GM18499 (cell line): ENCODE data around the gene KCND2.
"Not testable (repeated sequence)": the region's sequence is repeated elsewhere in the genome, so short reads cannot be mapped to it uniquely, and the experiment has no call there.

ENCODE experiments used
- ATAC-seq: cut with Tn5 transposase; IDR thresholded peaks from one replicate; pipeline ENCODE4 v1.9.1; 2021; ENCODE audit warnings: moderate number of reproducible peaks; ENCODE audit not compliant: insufficient read depth, unreplicated experiment

KCND2 gene

GRCh38 chr7:120675076-120675475, 402.1 kb downstream of the KCND2 start:
- ATAC-seq: no peak

GRCh38 chr7:120677535-120677934, 404.6 kb downstream of the KCND2 start:
- ATAC-seq: no peak

- ATAC-seq: no peak
Measured at GRCh38 chr7:120680985-120681384, 408.0 kb downstream of the KCND2 start.

- no peak for ATAC-seq
Measured at GRCh38 chr7:120684463-120684862, 411.5 kb downstream of the KCND2 start.

- ATAC-seq: no peak
Measured at GRCh38 chr7:120691915-120692314, 418.9 kb downstream of the KCND2 start.

DNA sequence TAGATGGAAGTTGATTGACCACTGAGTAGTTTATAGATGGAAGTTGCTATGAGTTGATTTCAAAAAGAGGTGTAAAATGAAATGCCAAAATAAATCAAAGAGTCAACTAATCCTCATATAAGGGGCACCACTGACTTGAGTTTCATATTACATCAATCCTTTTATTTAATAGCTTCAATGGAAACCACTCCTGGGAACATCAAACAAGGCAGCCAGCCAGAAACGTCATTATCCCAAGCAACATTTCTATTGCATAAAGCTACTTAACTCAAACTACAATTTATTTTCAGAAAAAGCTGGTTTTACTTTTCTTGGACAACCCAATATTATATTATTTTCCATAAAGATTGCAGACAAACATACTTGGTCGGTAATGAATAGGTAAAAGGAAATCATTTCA, 422.9 kb downstream of the KCND2 start:
- no peak for ATAC-seq

DNA sequence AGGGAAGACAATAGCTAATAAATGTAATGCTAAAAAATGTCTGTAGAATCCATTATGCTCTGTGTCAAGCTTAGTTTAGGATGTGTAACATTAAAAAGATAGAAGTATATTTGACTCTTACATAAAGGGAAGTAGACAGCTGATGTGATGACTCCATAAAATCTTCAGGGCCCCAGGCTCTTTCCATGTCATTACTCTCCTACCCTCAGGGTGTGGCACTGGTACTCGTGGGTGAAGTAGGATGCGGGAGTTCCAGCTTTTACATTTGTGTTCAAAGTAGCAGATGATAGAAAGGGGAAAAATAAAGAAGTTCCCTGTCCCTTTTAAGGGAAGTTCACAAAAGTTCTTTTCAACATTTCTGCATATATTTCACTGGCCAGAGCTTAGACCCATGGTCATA, 427.8 kb downstream of the KCND2 start:
- ATAC-seq: no peak

- not testable (repeated sequence) for ATAC-seq
Measured at GRCh38 chr7:120702408-120702807, 429.4 kb downstream of the KCND2 start.

DNA sequence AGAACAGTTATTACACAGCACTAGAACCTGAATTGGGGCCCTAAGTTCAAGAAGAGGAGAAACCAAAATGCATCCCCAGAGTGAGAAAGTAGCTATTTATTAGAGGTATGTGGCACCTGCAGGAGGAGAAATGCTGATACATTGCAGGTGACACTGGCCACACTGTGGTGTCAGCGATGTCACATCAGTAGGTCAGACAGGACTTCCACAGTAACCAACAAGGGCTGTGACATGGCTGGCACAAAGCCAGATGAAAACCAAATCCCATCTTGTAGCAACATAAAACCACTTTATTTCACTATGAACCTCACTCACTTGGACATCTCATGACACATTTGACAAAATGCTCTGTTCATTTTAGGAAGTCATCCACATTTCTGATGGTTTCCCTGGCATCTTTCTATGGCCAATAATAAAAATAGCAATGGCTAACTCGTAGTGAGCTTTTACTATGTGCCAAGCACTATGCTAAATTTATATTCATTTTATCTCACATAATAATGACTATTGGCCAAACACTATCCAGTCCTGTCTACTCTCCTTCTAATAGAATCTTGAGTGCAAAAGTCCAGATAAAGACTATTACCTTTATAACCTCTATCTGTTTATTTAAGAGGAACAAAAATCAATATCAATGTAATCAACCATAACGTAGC, 430.7 kb downstream of the KCND2 start:
- no peak for ATAC-seq

- no peak for ATAC-seq
Measured at GRCh38 chr7:120709252-120709971, 436.4 kb downstream of the KCND2 start.

DNA sequence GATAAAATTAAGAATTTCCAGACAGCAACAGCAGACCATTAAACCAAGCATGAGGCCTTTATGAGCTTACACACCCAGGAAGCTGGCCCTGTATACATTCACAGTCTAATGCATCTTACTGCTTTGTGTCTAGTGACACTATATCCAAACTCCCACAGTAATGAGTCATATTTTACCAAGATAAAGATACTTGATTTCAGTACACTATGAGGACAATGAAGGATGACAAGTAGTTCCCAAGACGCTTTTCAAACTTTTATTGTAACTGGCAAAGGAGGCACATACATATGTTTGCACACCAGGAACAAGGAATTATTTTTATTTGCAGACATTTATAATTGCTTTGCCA, 437.0 kb downstream of the KCND2 start:
- ATAC-seq: no peak

GRCh38 chr7:120714945-120715344, 442.0 kb downstream of the KCND2 start:
- no peak for ATAC-seq

DNA sequence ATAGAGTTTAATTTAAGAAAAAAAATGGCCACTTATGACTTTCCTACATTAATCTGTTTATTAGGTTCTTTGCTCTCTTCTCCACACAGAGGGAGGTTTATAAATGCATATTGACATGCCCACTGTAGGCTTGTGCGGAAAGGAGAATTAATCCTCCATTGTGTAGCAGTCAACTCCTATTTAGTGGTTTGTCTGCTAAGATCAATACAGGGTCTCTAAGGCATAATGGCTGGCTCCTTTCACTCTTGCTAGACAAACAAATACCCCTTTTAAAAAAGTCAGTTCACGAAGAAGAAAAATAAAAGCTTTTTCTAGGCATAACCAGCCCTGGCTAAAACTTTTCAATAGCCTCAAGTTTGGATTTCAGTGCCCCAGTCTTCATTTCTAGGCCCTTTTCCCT, 443.3 kb downstream of the KCND2 start:
- ATAC-seq: no peak

DNA sequence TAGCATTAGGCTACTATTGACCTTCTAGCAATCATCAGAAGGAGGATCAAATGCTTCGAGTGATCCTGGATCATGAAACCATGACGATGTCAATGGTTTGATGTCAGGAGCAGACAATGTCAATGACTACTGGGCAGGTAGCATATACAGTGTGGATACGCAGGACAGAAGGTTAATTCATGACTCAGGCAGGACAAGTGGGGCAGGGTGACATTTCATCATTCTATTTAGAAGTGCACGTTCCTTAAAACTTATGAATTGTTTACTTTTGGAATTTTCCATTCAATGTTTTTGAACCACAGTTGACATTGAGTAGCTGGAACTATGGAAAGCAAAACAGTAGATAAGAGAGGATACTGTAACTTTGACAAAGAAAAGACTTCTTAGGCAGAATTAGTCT, 444.2 kb downstream of the KCND2 start:
- no peak for ATAC-seq

DNA sequence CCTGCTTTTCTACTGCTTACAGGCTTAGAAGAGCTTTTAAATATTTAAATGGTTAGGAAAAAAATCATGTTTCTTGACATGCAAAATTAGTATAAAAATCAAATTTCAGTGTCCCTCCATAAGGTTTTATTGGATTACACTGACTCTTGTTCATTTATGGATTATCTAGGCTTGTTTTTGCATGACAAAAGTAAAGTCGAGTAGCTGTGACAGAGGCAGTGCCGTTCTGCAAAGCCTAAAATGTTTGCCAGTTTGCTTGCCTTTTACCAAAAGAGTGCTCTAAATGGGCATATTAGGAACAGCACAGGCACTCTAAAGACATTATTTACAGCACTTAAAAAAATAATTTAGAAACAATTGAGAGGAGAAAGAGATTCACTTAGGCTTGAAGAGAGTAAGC, 445.4 kb downstream of the KCND2 start:
- ATAC-seq: no peak

DNA sequence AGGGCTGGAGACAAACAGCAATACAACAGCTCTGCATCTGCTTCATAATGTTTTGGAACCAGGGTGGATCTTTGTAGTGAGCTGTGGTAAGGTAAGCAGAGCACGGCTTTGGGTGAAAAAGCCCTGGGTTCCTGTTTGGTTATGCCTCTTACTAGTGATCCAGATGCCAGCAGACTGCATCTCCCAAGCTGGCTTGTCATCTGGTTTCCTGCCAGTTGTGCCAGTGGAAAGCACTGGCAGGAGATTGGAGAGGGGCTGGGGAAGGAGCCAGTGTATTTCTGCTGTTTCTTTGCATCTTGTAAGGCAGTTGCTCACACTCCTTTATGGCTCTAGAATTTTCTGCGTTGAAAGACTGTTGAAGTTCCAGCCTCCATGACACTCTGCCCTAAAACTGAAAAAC, 447.3 kb downstream of the KCND2 start:
- ATAC-seq: no peak

DNA sequence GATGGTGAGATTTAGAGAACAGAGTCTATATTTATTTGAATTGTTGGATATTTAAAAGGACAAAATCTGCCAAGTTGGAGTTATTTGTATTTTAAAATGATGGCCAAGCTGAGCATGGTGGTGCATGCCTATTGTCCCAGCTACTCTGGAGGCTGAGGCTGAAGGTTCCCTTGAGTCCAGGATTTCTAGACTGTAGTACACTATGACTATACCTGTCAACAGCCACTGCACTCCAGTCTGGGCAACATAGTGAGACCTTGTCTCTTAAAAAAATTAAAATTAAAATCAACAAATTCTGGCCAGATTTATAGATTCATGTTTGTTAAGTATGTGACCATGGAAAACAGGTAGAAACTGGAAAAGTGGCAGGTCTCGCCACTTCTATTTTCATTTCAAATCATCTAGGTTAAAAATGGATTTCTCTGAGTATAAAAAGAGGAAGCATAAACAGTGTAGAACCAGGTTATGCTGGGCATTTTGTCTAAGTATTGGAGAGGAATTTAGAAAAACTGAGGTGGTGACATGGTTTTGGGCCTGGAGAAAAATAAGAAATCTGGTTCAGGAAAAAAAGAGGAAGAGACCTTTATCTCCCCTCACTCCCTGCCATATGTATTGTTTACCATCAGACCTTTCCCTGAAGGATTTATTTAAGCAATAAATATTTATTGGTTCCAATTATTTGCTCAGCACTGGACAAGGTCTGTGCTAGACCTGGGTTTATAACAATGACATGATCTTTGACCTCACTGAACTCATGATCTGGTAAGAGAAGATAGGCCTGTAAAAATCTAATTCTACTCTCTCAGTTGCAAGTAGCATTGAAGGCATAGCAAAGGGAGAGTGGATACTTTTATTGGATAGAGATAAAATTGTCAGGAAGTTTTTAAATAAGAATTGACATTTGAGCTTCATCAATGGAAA, 450.8 kb downstream of the KCND2 start:
- ATAC-seq: no peak

- ATAC-seq: no peak
Measured at GRCh38 chr7:120724448-120724847, 451.5 kb downstream of the KCND2 start.

GRCh38 chr7:120724955-120725354, 452.0 kb downstream of the KCND2 start:
- ATAC-seq: no peak

GRCh38 chr7:120725376-120726039, 452.5 kb downstream of the KCND2 start:
- ATAC-seq: no peak

DNA sequence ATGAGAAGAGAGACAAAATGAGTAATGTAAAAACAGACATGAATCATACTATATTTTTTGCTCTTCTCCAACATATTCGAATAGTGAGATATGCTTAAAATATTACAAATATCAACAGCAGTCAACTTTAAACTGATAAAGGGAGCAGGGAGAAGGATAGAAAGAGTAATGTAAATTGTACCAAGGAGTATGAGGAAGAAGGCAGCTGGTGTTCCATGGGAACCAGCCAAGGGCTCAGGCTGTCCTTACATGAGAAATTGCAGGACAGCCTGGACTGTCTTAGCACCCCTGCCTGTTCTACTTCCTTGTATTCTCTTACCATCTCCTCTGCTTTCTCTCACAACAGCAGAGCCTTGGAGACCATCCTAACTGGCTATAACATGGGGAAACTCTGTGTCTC, 456.3 kb downstream of the KCND2 start:
- ATAC-seq: no peak
